ENCODE results near the gene ELAVL1.

DNA sequence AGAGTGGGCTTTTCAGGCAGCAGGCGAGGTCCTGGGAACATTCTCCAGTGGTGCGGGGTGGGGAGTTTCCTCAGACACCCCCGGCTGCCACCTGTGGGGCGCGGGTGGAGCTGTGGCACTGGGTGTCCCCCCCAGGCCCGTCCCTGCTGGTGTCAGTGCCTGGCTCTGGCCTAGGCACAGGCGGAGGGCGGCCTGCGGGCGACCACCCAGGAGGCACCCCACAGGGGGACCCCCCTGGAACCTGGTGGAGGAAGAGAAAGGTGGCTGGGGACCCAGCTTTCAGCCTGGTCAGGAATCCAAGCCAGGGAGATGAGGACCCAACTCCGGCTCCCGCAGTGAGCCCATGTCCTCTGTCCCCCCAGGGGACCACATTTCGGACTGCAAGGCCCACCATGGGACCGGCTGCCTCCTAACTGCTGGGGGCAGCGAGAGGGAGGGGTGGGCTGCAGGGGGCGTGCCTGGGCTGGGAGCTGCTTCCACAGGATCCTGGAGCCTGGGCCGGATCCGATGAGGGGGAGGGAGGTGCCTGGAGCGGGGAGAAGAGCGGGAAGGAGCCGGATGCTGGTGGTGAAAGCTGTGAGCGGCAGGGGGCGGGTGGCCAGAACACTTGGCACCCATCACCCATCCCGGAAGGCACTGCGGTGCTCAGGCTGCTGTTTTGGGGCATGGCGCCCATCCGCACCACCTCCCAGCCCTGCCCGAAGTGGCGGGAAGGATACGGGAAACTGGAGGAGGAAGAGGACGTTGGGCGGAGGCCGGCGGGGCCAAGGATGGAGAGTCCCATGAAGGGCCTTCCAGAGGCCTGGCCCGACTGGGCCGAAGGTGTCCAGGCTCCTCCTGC lies 74.0 kb downstream of the ELAVL1 start:
- TF ChIP-seq GATA2 (IDR thresholded peaks at IDR 0.05; ENCODE audit: low read depth, low read length) (no peak), GATA3 (IDR thresholded peaks at IDR 0.05; ENCODE audit: low read depth, low read length) (no peak)

Measured in SH-SY5Y (cell line).